GM23248 (cell line): ENCODE data around the gene SLC25A34. TPM values are rescaled to one million over a fixed set of nuclear protein-coding genes. Genes with fewer than 3 reads are reported as not detected.

Experiments used
- DNase-seq: peaks from one replicate; pipeline ENCODE4 v3.0.0-alpha.2; 2015
- H2AFZ ChIP-seq: fragments of 200-600 bp; sonication (generic); 2 replicates; pipeline ENCODE4 v1.6.1; 2016; ENCODE audit warnings: antibody characterized with exemption
- H3F3A ChIP-seq: fragments of 200-600 bp; sonication (generic); 2 replicates; pipeline ENCODE4 v1.6.1; 2016; ENCODE audit warnings: mild to moderate bottlenecking, antibody characterized with exemption, mixed run types; ENCODE audit not compliant: insufficient read depth
- H3K27ac ChIP-seq: fragments of 200-600 bp; sonication (generic); 2 replicates; pipeline ENCODE4 v1.5.1; 2016; ENCODE audit warnings: mild to moderate bottlenecking
- H3K27me3 ChIP-seq: fragments of 200-600 bp; sonication (generic); replicated peaks from 2 replicates; pipeline ENCODE4 v1.6.1; 2016; ENCODE audit warnings: mild to moderate bottlenecking; ENCODE audit not compliant: insufficient read depth
- H3K36me3 ChIP-seq: fragments of 200-600 bp; sonication (generic); 2 replicates; pipeline ENCODE4 v1.6.1; 2016; ENCODE audit warnings: low read depth, mild to moderate bottlenecking
- H3K4me1 ChIP-seq: fragments of 200-600 bp; sonication (generic); 2 replicates; pipeline ENCODE4 v1.6.1; 2016; ENCODE audit warnings: mild to moderate bottlenecking; ENCODE audit not compliant: insufficient read depth
- H3K4me2 ChIP-seq: fragments of 200-600 bp; sonication (generic); one replicate; pipeline ENCODE4 v1.6.1; 2016; ENCODE audit warnings: mild to moderate bottlenecking; ENCODE audit not compliant: unreplicated experiment
- H3K4me3 ChIP-seq: fragments of 200-600 bp; sonication (generic); 2 replicates; pipeline ENCODE4 v1.5.1; 2016; ENCODE audit warnings: mild to moderate bottlenecking
- H3K79me2 ChIP-seq: fragments of 200-600 bp; sonication (generic); 2 replicates; pipeline ENCODE4 v1.6.1; 2016; ENCODE audit warnings: mild to moderate bottlenecking; ENCODE audit not compliant: insufficient read depth
- H3K9ac ChIP-seq: fragments of 200-600 bp; sonication (generic); 2 replicates; pipeline ENCODE4 v1.6.1; 2016; ENCODE audit warnings: mild to moderate bottlenecking
- H3K9me2 ChIP-seq: fragments of 200-600 bp; sonication (generic); 2 replicates; pipeline ENCODE4 v1.6.1; 2016; ENCODE audit warnings: mixed run types, mild to moderate bottlenecking, moderate library complexity; ENCODE audit not compliant: insufficient read depth
- H3K9me3 ChIP-seq: fragments of 200-600 bp; sonication (generic); one replicate; pipeline ENCODE4 v1.6.1; 2017; ENCODE audit warnings: low read depth
- H4K20me1 ChIP-seq: fragments of 200-600 bp; sonication (generic); 2 replicates; pipeline ENCODE4 v1.6.0; 2016; ENCODE audit not compliant: insufficient read depth
- EZH2 ChIP-seq: fragments of 200-600 bp; sonication (generic); IDR thresholded peaks from 2 replicates; pipeline ENCODE4 v1.6.1; 2018; ENCODE audit warnings: antibody characterized with exemption, mild to moderate bottlenecking; ENCODE audit not compliant: insufficient read depth, poor library complexity, severe bottlenecking
- EZH2phosphoT487 ChIP-seq: fragments of 200-600 bp; sonication (generic); IDR thresholded peaks from 2 replicates; pipeline ENCODE4 v1.6.1; 2018; ENCODE audit warnings: antibody characterized with exemption, moderate library complexity, mild to moderate bottlenecking, low read depth; ENCODE audit not compliant: insufficient read depth
- WGBS, 2 experiments: methylation state at CpG; one replicate each; pipeline ENCODE4 v1.1.6; 2015 to 2017; ENCODE audit warnings: low lambda C conversion rate in 2 of 2, low coverage in 1 of 2; ENCODE audit errors: missing lambda C conversion rate in 2 of 2; 5-methylcytosine and 5-hydroxymethylcytosine counted together
- in situ Hi-C: fragments of 300-500 bp; cut with MboI; formaldehyde crosslinking; loops from 2 replicates; pipeline ENCODE4 v1.15.0; 2020
- polyA plus RNA-seq: library from polyadenylated mRNA; unstranded; fragments of >200 nt; fragmentation: Nextera tagmentation; extraction: Ambion mirVana; gene quantifications from 2 replicates; pipeline ENCODE4 v1.2.1, GENCODE V29; 2016
- total RNA-seq: library from RNA; depleted of rRNA; stranded (reverse); fragments of >200 nt; shearing (Covaris generic); gene quantifications from 2 replicates; pipeline ENCODE4 v1.2.3, GENCODE V29; 2014

The SLC25A34 gene
- total and polyA plus RNA-seq, 2 experiments from 2014 or later = 0.20 to 0.54 TPM

DNA sequence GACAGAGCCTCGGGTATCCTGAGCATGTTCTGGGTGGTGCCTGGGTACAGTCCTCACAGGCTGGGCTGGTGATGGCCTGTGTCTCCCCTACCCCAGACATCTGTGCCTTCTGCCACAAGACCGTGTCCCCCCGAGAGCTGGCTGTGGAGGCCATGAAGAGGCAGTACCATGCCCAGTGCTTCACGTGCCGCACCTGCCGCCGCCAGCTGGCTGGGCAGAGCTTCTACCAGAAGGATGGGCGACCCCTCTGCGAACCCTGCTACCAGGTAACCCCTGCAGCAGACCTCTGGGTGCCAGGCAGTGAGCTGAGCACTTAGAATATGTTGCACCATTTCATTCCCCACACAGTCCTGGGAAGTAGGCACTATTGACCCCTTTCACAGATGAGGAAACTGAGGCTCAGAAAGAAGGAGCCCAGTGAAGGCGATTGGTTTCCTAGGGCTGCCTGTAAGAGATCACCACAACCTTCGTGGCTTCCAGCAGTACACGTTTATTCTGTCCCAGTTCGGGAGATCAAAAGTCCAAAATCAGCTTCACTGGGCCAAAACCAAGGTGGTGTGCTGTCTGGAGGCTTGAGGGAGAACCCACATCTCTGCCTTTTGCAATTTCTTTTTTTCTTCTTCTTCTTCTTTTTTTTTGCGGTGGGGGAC lies 34.4 kb downstream of the SLC25A34 start:
- H3K9me2 ChIP-seq = no peaks in the 10 kb centered on the region
- H3K9ac ChIP-seq = no peak overlapping the region
- H2AFZ ChIP-seq = no peak overlapping the region
- in situ Hi-C loops = no loop called here
- DNase-seq = no peak
- H3F3A ChIP-seq = no peaks in the 10 kb centered on the region
- no peak for TF ChIP-seq EZH2
- no peak for TF ChIP-seq EZH2phosphoT487
- peaks cover 4% of the 10 kb centered on the region; the same call in 1 of the 2 replicates for H3K4me1 ChIP-seq
- H3K9me3 ChIP-seq = no peaks in the 10 kb centered on the region
- H3K4me3 ChIP-seq = no peak overlapping the region
- H4K20me1 ChIP-seq = no peaks in the 10 kb centered on the region
- no peaks in the 10 kb centered on the region for H3K27me3 ChIP-seq
- WGBS, 2 experiments = 89 to 93% methylated on average over 14 of the region's 14 CpGs
- no peak overlapping the region for H3K27ac ChIP-seq
- H3K4me2 ChIP-seq = no peak overlapping the region
- H3K36me3 ChIP-seq = peaks cover 27% of the 10 kb centered on the region
- no peaks in the 10 kb centered on the region for H3K79me2 ChIP-seq

DNA sequence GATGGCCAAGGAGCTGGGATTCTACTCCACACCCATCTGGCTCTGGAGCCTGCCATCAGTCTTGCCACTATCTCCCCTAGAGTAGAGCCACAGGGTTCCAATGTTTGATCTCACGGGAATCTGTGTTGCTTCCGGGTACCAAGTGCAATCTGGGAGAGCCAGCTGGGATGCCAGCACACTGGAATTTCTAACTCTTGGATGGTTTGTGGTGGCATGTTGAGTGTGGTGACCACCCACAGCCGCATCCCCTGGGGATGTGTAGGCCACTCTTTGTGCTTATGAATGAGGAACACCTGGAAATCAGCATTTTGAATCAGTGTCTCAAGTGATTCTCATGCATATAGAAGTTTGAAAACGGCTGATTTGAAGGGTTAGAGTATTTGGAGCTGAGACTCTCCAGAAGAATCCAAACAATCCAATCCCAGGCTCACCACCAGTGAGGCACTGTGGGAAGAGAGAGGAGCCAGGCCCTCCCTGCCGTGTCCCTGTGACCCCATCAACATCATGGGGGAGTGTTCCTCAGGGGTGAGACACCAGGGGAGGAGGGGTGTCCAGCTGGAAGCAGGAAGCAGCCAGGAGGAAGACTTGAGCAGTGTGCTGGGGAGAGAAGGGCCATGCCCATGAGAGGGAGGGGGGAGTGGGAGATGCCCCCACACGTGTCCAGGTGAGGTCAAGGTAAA lies 35.9 kb downstream of the SLC25A34 start:
- Histone ChIP-seq H3K4me1 (no peaks in the 10 kb centered on the region), H4K20me1 (no peaks in the 10 kb centered on the region), H3K9me3 (no peaks in the 10 kb centered on the region), H3K4me3 (no peak overlapping the region), H3K4me2 (no peak overlapping the region), H3K9me2 (no peaks in the 10 kb centered on the region), H3K9ac (no peak overlapping the region), H2AFZ (no peak overlapping the region), H3K36me3 (peaks cover 37% of the 10 kb centered on the region), H3K27me3 (no peaks in the 10 kb centered on the region), H3F3A (no peaks in the 10 kb centered on the region), H3K27ac (no peak overlapping the region), H3K79me2 (no peaks in the 10 kb centered on the region)
- no peak for DNase-seq
- 90% methylated on average over 6 of the region's 6 CpGs for WGBS, 2 experiments
- in situ Hi-C loops = no loop called here
- TF ChIP-seq EZH2 (no peak), EZH2phosphoT487 (no peak)

DNA sequence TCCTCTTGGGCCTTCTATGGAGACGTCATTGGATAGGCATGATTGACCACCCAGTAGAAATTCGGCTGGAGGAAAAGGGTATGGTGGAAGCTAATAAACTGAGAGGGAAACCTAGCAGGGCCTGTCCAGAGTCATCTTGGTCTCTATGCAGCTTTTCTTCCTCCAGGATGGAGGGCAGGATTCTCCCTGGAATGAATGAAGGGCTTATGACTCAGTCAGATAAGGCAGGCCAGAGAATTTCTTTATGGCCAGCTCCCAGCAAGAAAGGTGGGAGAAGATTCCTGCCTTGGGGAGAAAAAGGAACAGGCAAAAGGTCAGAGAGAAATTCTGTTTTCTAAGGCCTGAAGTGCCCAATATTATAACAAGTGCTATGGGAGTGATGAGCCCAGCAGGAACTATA lies 39.6 kb downstream of the SLC25A34 start:
- Histone ChIP-seq H3F3A (no peaks in the 10 kb centered on the region), H3K27me3 (no peaks in the 10 kb centered on the region), H3K79me2 (no peaks in the 10 kb centered on the region), H2AFZ (no peak overlapping the region), H3K4me3 (no peak overlapping the region), H3K9me3 (no peaks in the 10 kb centered on the region), H4K20me1 (no peaks in the 10 kb centered on the region), H3K36me3 (peaks cover 31% of the 10 kb centered on the region), H3K27ac (no peak overlapping the region), H3K4me2 (no peak overlapping the region), H3K9me2 (no peaks in the 10 kb centered on the region), H3K9ac (no peak overlapping the region), H3K4me1 (no peaks in the 10 kb centered on the region)
- TF ChIP-seq EZH2 = no peak
- TF ChIP-seq EZH2phosphoT487 = no peak
- no peak for DNase-seq
- in situ Hi-C loops = no loop called here
- 47 to 56% methylated on average over 2 of the region's 2 CpGs for WGBS, 2 experiments

DNA sequence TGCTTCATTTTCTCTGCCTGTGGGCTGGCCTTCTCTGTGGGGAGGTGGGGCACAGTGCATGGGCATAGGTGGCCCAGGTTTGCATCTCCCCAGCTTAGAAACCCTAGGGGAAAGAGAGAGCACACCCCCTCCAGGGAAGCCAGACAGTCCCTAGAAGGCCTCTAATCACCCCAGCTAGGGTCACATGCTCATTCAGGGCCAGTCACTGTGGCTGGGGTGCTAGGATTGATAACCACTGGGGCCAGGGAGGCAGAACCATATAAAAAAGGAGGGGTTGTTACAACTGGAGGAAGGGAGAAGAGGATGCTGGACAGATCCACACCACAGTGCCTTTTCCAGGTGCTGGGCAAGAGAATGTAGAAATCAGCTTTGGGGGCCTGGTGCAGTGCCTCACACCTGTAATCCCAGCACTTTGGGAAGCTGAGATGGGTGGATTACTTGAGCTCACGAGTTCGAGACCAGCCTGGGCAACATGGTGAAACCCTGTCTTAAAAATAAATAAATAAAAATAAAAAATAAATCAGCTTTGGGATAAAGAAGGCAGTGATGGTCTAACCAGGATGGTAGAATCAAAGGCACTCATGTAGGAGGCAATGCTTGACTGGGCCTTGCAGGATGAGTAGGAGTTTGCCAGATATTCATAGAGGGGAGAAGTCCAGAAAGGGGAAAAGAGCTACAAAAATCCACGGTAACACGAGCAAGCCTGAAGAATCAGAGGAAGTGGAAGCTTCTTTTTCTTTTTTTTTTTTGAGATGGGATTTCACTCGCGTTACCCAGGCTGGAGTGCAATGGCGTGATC lies 42.0 kb downstream of the SLC25A34 start:
- Histone ChIP-seq H3K79me2 (no peaks in the 10 kb centered on the region), H3K9me3 (no peaks in the 10 kb centered on the region), H3K9me2 (no peaks in the 10 kb centered on the region), H3K36me3 (peaks cover 29% of the 10 kb centered on the region), H3K27ac (no peak overlapping the region), H3K4me2 (no peak overlapping the region), H2AFZ (no peak overlapping the region), H3K4me1 (no peaks in the 10 kb centered on the region), H4K20me1 (no peaks in the 10 kb centered on the region), H3K27me3 (no peaks in the 10 kb centered on the region), H3F3A (no peaks in the 10 kb centered on the region), H3K4me3 (no peak overlapping the region), H3K9ac (no peak overlapping the region)
- DNase-seq = no peak
- no peak for TF ChIP-seq EZH2
- TF ChIP-seq EZH2phosphoT487 = no peak
- 98 to 99% methylated on average over 6 to 7 of the region's 7 CpGs for WGBS, 2 experiments
- in situ Hi-C loops = no loop called here
